HT-29 (cell line): Measurements from ENCODE around the gene IPMK. TPM values are rescaled to one million over a fixed set of nuclear protein-coding genes. Genes with fewer than 3 reads are reported as not detected.
"Not testable (repeated sequence)": the region's sequence is repeated elsewhere in the genome, so short reads cannot be mapped to it uniquely, and the experiment has no call there.

ENCODE experiments used
- DNase-seq: peaks from one replicate; pipeline ENCODE4 v3.0.0-alpha.2; 2015; ENCODE audit warnings: low spot score
- total RNA-seq: library from RNA; depleted of rRNA; stranded (reverse); fragments of >200 nt; shearing (Covaris generic); gene quantifications from 2 replicates; pipeline ENCODE4 v1.2.3, GENCODE V29; 2014

Gene IPMK
- total RNA-seq, 1 experiment from 2014 or later, result 3.6 TPM

GRCh38 chr10:58220769-58221451 is 46.8 kb downstream of the IPMK start:
- no peak for DNase-seq

DNA sequence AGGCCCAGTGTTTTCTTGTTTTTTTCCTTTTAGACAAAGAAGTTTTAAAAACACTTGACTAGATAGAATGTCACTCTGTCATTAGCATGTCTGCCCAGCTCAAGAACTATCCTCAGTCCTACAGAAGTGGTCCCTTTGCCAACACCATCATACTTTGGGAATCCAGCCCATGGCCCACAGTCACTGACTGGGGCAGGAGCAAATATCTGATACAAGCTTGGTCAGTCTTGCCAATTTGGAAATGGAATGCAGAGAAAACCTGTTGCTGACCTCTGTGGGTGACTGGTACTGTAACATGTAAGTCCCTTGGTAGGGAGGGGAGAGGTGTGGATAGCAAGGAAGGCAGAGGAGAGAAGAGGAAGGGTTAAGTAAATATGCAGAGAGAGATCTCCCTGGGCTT is 47.8 kb downstream of the IPMK start:
- DNase-seq, result no peak

GRCh38 chr10:58217612-58218011 is 50.1 kb downstream of the IPMK start:
- no peak for DNase-seq

DNA sequence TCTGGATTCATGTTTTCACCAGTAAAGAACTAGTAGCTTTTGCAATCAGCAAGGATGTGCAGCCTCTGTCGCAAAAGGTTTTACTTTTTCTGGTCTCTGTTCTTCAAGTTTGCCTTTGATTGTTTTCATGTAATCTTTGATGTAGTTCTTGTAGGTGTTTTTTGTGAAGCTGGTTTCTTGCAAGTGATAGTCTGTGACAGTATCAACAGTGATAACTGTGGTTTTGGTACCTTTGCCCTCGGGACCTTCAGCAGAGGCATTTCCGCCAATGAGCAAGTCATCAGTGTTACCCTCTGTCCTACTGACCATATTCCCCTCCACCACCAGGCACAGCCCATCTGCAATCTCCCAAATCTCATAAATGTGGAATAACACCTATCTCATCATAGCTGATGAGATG is 55.1 kb downstream of the IPMK start:
- no peak for DNase-seq

DNA sequence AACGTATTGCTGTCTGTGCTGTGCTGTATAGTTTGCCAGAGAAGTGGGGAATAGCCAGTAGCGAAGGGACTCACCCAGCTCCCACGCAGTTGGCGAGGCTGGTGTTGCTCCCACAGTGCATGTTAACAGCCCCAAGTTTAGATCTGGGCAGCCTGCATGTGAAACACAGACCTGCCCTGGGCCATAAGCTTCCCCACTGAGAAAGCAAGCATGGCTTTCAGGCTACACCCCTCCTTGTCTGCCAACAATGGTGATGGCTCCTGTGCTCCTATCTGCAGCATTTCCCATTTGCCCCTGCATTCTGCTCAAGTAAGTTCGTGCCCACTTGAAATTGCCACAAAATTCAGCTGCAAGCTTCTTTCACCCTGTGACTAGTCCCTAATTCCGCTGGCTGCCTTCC is 57.5 kb downstream of the IPMK start:
- DNase-seq, result no peak

DNA sequence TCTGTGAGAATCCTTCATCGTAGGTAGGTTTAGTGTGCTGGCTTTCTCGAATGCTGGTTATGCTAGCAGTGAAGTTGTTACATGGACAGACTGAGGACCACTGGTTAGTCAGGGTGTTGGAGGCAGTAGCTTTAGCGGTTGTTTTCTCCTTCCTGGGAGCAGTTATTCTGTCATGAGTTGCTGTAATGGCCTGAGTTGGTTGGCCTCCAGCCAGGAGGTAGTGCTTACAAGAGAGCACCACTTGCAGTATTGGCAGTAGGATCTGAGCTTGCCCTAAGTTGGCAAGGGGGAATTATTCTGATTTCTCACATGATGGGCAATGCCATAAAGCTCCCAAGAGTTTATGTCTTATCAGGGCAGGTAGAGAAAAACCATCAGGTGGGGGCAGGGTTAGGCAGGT is 58.0 kb downstream of the IPMK start:
- DNase-seq, result no peak

DNA sequence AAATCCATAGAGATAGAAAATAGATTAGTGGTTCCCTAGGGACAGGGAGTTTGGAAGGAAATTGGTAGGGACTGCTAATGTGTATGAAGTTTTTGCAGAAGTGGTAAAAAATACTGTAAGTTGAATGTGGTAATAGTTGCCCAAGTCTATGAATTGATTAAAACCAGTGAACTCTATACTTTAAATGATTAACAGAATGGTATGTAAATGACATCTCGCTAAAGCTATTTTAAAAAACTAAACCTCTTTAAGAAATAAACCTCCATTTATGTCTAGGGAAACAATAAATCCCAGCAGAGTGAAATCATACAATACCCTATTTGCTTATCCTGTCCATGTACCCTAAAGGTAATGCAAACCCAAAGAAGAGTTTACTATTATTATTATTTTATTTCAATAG is 61.4 kb downstream of the IPMK start:
- DNase-seq, result no peak

- DNase-seq, result no peak
These were observed 66.0 kb downstream of the IPMK start for GRCh38 chr10:58201704-58202103.

DNA sequence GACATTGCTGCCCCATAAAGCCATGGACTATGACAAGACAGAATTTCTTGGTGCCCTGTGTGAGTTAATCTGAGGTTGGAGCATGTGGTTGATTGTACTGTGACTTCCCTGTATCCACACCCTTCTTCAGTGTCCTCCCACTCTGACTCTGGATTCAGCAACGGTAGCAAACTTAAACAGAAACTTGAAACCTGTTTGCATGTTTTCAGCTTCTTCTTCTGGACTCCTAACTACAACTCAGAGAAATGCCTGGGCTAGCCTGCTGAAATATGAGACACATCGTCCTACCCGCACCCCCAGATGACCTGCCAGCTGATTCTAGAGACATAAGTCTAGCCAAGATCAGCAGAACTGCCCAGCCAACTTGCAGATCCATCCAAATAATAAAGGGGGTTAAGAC is 78.4 kb downstream of the IPMK start:
- no peak for DNase-seq

DNA sequence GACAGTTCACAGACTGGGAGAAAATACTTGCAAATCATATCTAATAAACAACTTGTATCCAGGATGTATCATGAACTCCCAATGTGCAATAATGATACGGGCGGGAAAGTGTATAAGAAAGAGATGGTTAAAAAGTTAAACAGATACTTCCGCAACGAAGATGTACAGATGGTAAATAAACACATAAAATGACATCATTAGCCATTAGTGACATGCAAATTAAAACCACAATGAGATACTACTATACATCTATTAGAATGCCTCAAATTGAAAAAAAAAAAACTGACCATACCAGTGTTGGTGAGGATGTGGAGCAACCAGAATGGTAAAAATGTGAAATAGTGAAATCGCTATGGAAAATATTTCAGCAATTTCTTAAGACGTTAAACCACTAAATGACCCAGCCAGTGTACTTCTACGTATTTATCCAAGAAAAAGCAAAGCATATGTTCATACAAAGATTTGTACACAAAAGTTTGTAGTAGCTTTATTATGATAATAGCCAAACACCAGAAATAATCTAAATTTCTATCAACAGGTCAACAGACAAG is 83.5 kb downstream of the IPMK start:
- DNase-seq, result no peak

- DNase-seq, result peak; percentile 78
These were observed 87.0 kb downstream of the IPMK start for GRCh38 chr10:58180666-58181065.

DNA sequence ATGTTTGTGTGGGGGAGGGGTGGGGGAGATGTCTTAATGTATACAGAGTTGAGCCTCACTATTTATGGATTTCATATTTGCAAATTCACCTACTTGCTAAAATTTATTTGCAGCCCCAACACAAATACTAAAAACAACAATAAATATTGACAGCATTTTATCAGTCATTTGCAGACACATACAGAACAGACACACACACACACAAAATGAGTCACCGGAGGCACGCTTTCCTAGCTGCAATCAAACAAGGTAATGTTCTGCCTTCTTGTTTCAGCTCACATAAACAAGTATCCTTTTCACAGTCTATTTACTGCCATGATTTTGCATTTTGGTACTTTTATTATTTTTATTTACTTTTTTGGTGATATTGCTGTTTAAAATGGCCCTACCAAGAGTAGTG is 88.5 kb downstream of the IPMK start:
- no peak for DNase-seq

DNA sequence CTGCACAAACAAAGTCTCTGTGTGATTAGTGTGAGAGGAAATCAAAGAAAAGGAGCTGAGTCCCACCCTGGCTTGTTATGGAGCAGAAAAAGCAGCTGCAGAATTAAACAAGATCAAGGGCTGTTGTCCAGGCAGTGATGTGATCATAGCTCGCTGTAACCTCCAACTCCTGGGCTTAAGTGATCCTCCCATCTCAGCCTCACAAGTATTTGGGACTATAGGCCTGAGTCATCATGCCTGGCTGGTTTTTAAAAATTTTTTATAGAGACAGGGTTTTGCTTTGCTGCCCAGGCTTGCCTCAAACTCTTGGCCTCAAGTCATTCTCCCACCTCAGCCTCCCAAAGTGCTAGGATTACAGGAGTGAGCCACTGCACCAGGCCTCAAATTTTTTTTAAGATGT is 88.9 kb downstream of the IPMK start:
- DNase-seq, result no peak

DNA sequence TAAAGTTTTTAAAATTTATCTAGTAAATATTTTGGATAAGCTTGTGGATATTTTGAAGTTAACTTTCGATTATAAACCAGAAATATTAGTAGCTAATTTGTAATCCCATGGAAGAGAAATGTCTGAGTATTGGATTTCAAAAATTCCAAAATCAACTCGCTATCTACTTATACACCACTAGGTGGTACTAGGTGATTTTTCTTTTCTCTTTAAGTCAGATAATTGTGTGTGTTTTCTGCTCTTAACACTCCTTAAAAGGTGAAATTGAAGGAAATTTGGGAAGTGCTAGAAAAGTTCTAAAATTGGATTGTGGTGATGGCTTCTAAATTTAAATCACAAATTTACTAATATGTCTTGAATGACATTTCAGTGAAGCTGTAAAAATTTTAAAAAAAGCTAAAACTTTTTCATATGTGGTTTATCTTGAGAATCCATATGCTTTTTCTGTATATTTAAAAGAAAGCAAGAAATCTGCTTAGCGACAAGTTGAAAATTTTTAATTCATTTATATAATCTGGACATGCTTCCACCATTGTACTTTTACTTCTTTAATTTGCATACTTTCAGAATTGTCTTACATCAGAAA is 90.2 kb downstream of the IPMK start:
- peak; percentile 61 for DNase-seq

DNA sequence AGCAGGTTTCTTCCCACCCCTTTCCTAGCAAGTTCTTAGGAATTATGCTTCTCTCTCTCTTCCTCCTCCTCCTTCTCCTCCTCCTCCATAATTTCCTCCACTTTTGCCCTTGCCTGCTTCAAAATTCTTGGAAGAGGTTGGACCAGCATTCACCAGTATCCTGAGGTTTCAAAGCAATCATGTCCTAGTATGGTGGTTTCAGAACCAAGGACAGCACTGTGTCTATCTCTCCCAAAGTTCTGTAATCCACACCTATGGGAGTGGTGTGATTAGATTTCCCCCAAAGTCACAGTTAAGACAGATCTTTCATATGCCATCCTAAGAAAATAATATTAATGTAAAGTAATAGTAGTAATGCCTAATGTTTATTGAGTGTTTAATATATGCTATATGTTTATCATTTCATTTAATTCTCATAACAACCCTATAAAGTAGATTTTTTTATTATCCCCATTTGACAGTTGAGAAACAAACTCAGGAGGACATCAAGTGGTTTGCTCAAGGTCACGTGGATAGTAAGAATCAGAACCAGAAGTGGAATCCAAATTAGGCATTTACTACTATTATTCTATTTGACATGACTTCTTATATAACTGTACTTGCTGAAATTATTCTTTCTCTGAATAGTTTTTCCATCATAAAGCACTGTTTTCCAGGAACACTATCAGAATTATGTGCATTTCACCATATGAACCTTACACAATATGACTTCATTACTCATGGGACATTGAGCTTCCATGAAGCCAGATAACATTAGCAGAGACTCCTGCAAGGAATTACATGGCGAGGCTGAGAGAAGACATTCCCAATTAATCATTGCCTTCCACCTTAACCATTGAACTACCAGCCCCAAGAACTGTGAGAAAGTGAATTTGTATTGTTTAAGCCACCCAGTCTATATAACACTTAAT is 91.4 kb downstream of the IPMK start:
- DNase-seq, result peak; percentile 23

DNA sequence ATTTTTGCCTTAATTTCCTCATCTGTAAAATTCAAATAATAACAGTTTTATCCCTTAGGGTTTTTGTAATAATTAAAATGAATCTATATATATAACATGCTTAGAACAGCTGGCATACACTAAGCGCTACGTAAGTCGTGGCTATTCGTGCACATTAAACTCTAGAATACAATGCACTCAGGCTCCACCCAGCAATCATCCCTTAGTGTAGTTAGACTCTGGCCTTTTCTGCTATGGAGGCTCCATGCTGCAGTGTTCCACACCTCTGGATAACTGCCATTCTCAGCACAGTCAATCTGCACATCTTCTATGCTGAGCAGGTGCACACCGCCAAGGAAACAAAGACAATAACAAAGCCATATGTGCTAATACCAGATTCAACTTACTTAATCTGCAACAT is 92.9 kb downstream of the IPMK start:
- DNase-seq, result no peak

DNA sequence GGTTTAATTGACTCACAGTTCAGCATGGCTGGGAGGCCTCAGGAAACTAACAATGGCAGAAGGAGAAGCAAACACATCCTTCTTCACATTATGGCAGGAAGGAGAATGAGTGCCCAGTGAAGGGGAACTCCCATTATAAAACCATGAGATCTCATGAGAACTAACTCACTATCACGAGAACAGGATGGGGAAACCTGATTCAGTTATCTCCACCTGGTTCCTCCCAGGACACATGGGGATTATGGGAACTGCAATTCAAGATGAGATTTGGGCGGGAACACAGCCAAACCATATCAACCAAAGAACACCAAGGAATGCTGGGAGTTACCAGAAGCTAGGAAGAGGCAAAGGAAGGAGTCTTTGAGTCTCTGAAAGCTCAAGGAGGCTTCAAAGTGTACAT is 94.3 kb downstream of the IPMK start:
- DNase-seq, result no peak

- DNase-seq, result no peak
These were observed 96.5 kb downstream of the IPMK start for GRCh38 chr10:58171146-58171545.

- no peak for DNase-seq
These were observed 103.2 kb downstream of the IPMK start for GRCh38 chr10:58164517-58164916.

DNA sequence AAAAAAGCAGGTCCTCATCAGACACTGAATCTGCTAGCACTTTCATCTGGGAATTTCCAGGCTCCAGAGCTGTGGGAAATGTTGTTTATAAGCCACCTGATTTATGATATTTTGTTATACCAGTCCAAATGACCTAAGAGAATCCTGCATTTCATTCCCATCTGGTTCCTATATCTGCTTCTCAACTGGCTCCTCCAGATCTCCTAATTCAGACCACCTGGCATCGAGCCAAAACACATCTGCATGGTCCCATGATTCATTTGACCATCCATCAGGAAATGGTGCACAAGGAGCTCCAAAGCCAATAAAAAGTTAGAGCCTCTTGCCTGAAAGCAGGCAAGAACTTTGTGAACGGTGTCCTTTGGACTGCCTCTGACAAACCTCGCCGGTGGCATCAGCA is 108.9 kb downstream of the IPMK start:
- DNase-seq, result no peak

DNA sequence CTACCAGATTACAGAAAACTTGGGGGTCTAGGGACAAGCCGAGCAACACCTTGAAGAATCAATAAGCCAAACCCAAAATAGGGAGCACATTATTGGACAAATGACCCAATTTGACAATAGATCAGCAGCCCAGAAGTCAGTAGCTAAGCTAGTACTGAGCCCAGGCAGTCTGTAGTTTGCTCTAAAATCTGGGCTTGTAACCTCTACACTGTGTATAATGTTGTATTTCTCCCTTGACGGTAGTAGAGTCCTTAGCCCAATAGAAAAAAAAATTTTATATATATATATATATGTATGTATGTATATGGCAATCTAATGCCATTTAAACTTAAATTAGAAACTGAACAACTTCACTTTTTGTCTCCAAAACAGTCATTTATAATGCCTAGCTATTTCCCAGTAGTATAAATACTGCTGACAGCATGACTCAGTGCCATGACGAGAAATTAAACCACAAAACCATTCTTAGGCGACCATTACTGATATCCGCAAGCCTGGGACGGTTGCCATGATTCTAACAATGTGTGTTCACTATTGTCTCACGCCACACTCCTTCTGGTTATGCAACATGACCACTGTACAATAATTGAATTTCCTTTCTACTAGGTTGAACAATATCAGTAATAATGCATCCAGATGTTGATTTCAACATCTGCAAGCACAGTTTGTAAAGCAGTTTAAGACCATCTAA is 110.5 kb downstream of the IPMK start:
- DNase-seq, result no peak

- DNase-seq, result not testable (repeated sequence)
These were observed 111.8 kb downstream of the IPMK start for GRCh38 chr10:58155941-58156340.
